ENCODE measurements around the gene POU2F1. TPM values are rescaled to one million over a fixed set of nuclear protein-coding genes. Genes with fewer than 3 reads are reported as not detected.

POU2F1 gene
- total and polyA plus RNA-seq, 2 donors (not counting 3 experiments of a cell fraction or from before 2014, with no cell fraction given): 6.0 to 12.9 TPM

DNA sequence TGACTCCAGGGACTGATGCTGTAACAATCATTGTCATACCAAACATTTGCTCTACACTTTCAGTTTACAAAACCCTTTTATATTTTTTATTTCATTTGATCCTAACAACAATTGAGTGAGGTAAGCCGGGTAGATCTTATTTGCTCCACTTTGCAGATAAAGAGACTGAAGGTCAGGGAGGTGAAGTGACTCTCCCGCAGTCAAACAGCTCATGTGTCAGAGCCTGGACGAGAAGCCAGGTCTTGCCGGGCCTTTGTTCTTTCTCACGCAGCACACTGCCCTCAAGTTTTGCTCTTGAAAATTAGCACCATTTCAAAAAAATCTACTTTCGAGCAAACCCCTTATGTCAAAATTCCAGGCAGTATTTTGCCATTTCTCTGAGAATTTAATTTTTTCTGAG lies 232.4 kb downstream of the POU2F1 start:
- BruUV-seq (replicated peaks): no TSS peak
- Histone ChIP-seq H2AFZ (ENCODE audit: low read depth, low read length) (no peak overlapping the region), H3K9ac (replicated peaks; ENCODE audit: extremely low read depth, insufficient read depth, low read length) (no peak overlapping the region), H3K79me2 (ENCODE audit: control insufficient read depth, insufficient read depth, low read length) (no peaks in the 10 kb centered on the region), H4K20me1 (replicated peaks; ENCODE audit: control insufficient read depth, extremely low read depth, insufficient read depth, low read length) (no peaks in the 10 kb centered on the region), H3K4me1 (ENCODE audit: control insufficient read depth, extremely low read depth, insufficient read depth, low read length) (peaks cover 5% of the 10 kb centered on the region), H3K9me3 (replicated peaks; ENCODE audit: control insufficient read depth, insufficient read depth, low read length) (no peaks in the 10 kb centered on the region), H3K9me1 (replicated peaks; ENCODE audit: control insufficient read depth, extremely low read depth, insufficient read depth, low read length) (no peaks in the 10 kb centered on the region), H3K27ac (ENCODE audit: insufficient read depth, low read depth, low read length) (no peak overlapping the region), H3K36me3 (ENCODE audit: control insufficient read depth in 2 of 2, extremely low read depth in 1 of 2, insufficient read depth in 2 of 2, low read length in 2 of 2) (no peaks in the 10 kb centered on the region), H3K4me3 (replicated peaks in 1 of 3; ENCODE audit: insufficient read depth in 1 of 3, low read depth in 1 of 3, low read length in 3 of 3) (no peak overlapping the region), H3K27me3 (ENCODE audit: control insufficient read depth in 2 of 2, insufficient read depth in 2 of 2, low read length in 2 of 2) (peaks cover 4 to 14% of the 10 kb centered on the region in 2 experiments), H3K4me2 (ENCODE audit: insufficient read depth, low read length) (no peak overlapping the region)
- intact Hi-C loops (cut with micrococcal nuclease): no loop called here
- DNase-seq (ENCODE audit: low read depth, low spot score) (no peak), FAIRE-seq (no peak)
- POLR2A ChIA-PET: no interaction called here
- TF ChIP-seq CTCF (IDR thresholded peaks at IDR 0.05; ENCODE audit: extremely low read depth in 1 of 2, insufficient read depth in 1 of 2, low read depth in 1 of 2, low read length in 2 of 2): no peak
- dilution Hi-C loops (cut with MboI; ENCODE audit: extremely low pct_ligation_motif_present, low sequenced_read_pairs): no loop called here
- CTCF ChIA-PET: interaction anchor here (0.6 to 1.3 kb wide), 3 partner anchors 9 to 1527 kb away, joined by 3 to 5 read pairs (median 3); no protein-coding TSS in a partner anchor

GRCh38 chr1:167454304-167454893 lies 233.7 kb downstream of the POU2F1 start:
- Histone ChIP-seq H3K27me3 (ENCODE audit: control insufficient read depth in 2 of 2, insufficient read depth in 2 of 2, low read length in 2 of 2) (peaks cover 4 to 14% of the 10 kb centered on the region in 2 experiments), H3K9ac (replicated peaks; ENCODE audit: extremely low read depth, insufficient read depth, low read length) (peak overlapping the region; percentile 34), H3K36me3 (ENCODE audit: control insufficient read depth in 2 of 2, extremely low read depth in 1 of 2, insufficient read depth in 2 of 2, low read length in 2 of 2) (no peaks in the 10 kb centered on the region), H2AFZ (ENCODE audit: low read depth, low read length) (peak overlapping the region; percentile 89), H3K4me2 (ENCODE audit: insufficient read depth, low read length) (peak overlapping the region; percentile 87), H3K4me3 (replicated peaks in 1 of 3; ENCODE audit: insufficient read depth in 1 of 3, low read depth in 1 of 3, low read length in 3 of 3) (peak overlapping the region; percentile 38 to 63 (median 52)), H3K79me2 (ENCODE audit: control insufficient read depth, insufficient read depth, low read length) (no peaks in the 10 kb centered on the region), H3K9me3 (replicated peaks; ENCODE audit: control insufficient read depth, insufficient read depth, low read length) (no peaks in the 10 kb centered on the region), H3K9me1 (replicated peaks; ENCODE audit: control insufficient read depth, extremely low read depth, insufficient read depth, low read length) (no peaks in the 10 kb centered on the region), H4K20me1 (replicated peaks; ENCODE audit: control insufficient read depth, extremely low read depth, insufficient read depth, low read length) (no peaks in the 10 kb centered on the region), H3K4me1 (ENCODE audit: control insufficient read depth, extremely low read depth, insufficient read depth, low read length) (peaks cover 5% of the 10 kb centered on the region), H3K27ac (ENCODE audit: insufficient read depth, low read depth, low read length) (no peak overlapping the region)
- CTCF ChIA-PET: interaction anchor here (0.8 to 2.6 kb wide), 7 partner anchors 13 to 395 kb away, joined by 3 to 9 read pairs (median 4); no protein-coding TSS in a partner anchor
- FAIRE-seq: no peak
- dilution Hi-C loops (cut with MboI; ENCODE audit: extremely low pct_ligation_motif_present, low sequenced_read_pairs): no loop called here
- BruUV-seq (replicated peaks): no TSS peak
- POLR2A ChIA-PET: no interaction called here
- intact Hi-C loops (cut with micrococcal nuclease): no loop called here
- DNase-seq (ENCODE audit: low read depth, low spot score): peak; percentile 9
- TF ChIP-seq EZH2 (IDR thresholded peaks at IDR 0.05; ENCODE audit: borderline replicate concordance, low read depth, low read length, severe bottlenecking) (no peak), GATA2 (IDR thresholded peaks at IDR 0.05; ENCODE audit: insufficient read depth, insufficient read length, low read depth, low read length) (no peak), CTCF (IDR thresholded peaks at IDR 0.05; ENCODE audit: extremely low read depth in 1 of 2, insufficient read depth in 1 of 2, low read depth in 1 of 2, low read length in 2 of 2) (no peak), FOS (IDR thresholded peaks at IDR 0.05; ENCODE audit: borderline replicate concordance, insufficient read depth, low read length) (no peak), MYC (IDR thresholded peaks at IDR 0.05; ENCODE audit: low read depth, low read length) (no peak), POLR2A (IDR thresholded peaks at IDR 0.05; ENCODE audit: low read depth, low read length) (no peak), JUN (IDR thresholded peaks at IDR 0.05; ENCODE audit: borderline replicate concordance, insufficient read depth, insufficient read length, low read depth) (no peak), MAX (IDR thresholded peaks at IDR 0.05; ENCODE audit: insufficient read depth, insufficient read length) (no peak), POLR2AphosphoS5 (IDR thresholded peaks at IDR 0.05; ENCODE audit: insufficient read depth, low read depth, low read length) (no peak)
